AG04450 (cell line): ENCODE measurements around the gene KRTAP5-10. TPM values are rescaled to one million over a fixed set of nuclear protein-coding genes. Genes with fewer than 3 reads are reported as not detected.

ENCODE experiments used
- CTCF ChIA-PET: fragments of 300-600, 350-600 bp; formaldehyde crosslinking; extraction: SDS; loops from one replicate; lab custom pipeline; 2022; ENCODE audit warnings: antibody characterized with exemption, inconsistent platforms; lab: Charles Lee
- POLR2A ChIA-PET: fragments of 350-600 bp; formaldehyde crosslinking; extraction: SDS; loops from one replicate; lab custom pipeline; 2021; ENCODE audit warnings: antibody characterized with exemption, inconsistent platforms; lab: Yijun Ruan, JAX
- DNase-seq: peaks from one replicate; pipeline ENCODE4 v3.0.0-alpha.2; 2011; ENCODE audit warnings: low read depth, low spot score
- H3K27ac ChIP-seq: one replicate; pipeline ENCODE4 v1.5.1; 2012; ENCODE audit warnings: low read depth, low read length, control low read depth
- H3K27me3 ChIP-seq: one replicate; pipeline ENCODE4 v1.6.0; 2012; ENCODE audit warnings: low read length; ENCODE audit not compliant: control insufficient read depth, insufficient read depth
- H3K4me3 ChIP-seq: 2 replicates; pipeline ENCODE4 v1.5.1; 2011; ENCODE audit warnings: mild to moderate bottlenecking, low read depth, low read length, control low read depth
- H3K9me3 ChIP-seq: 2 replicates; pipeline ENCODE4 v1.5.1; 2012; ENCODE audit warnings: low read length; ENCODE audit not compliant: control insufficient read depth, insufficient read depth
- polyA plus RNA-seq: library from polyadenylated mRNA; depleted of rRNA; stranded (reverse); fragments of >200 nt; gene quantifications from 2 replicates; pipeline ENCODE4 v1.2.3, GENCODE V29; 2011
- TF ChIP-seq, protein P1 (sequence below): IDR thresholded peaks from 2 replicates; pipeline ENCODE4 v1.5.1; 2011; ENCODE audit warnings: low read depth, low read length, control low read depth, inconsistent platforms

The KRTAP5-10 gene
- polyA plus RNA-seq, 1 experiment, result not detected

DNA sequence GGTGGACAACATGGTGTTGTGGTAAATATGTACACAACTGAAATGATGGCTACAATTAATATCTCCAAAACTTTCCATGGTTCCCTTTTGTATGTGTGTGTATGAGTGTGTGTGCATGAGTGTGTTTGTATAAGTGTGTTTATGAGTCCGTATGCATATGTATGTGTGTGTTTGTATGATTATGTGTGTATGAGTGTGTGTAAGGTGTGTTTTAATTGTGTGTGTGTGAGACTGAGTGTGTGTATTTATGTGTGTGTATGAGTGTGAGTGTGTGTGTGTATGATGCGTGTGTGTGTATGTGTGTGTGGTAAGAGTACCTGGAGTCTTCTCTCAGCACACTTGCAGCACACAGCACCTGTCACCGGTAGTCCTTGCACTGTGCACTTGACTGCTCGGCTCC, 9.3 kb upstream of the KRTAP5-10 start:
- TF ChIP-seq, protein P1, sequence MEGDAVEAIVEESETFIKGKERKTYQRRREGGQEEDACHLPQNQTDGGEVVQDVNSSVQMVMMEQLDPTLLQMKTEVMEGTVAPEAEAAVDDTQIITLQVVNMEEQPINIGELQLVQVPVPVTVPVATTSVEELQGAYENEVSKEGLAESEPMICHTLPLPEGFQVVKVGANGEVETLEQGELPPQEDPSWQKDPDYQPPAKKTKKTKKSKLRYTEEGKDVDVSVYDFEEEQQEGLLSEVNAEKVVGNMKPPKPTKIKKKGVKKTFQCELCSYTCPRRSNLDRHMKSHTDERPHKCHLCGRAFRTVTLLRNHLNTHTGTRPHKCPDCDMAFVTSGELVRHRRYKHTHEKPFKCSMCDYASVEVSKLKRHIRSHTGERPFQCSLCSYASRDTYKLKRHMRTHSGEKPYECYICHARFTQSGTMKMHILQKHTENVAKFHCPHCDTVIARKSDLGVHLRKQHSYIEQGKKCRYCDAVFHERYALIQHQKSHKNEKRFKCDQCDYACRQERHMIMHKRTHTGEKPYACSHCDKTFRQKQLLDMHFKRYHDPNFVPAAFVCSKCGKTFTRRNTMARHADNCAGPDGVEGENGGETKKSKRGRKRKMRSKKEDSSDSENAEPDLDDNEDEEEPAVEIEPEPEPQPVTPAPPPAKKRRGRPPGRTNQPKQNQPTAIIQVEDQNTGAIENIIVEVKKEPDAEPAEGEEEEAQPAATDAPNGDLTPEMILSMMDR, result no peak
- Histone ChIP-seq H3K4me3 (no peak overlapping the region), H3K27me3 (peaks cover 4% of the 10 kb centered on the region), H3K27ac (no peak overlapping the region), H3K9me3 (no peaks in the 10 kb centered on the region; the same call in 1 of the 2 replicates)
- CTCF ChIA-PET, result no interaction called here
- DNase-seq, result no peak
- POLR2A ChIA-PET, result no interaction called here

DNA sequence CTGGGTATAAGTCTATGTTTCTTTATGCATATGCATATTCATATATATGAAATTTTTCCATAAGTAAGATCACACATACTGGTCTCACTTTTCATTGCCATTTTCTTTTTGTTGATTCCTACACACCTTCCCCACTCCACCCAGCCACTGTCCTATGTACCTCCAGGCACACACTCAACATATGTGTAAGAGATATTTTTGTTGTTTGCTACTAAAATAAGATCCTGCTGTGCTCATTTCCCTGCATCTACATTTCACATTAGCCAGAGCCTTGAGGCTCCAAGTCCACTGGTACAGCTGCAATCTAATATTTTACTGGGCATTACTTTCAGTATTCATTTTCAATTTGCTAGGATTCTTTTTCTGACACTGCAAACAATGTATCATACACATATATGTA, 8.1 kb upstream of the KRTAP5-10 start:
- CTCF ChIA-PET, result no interaction called here
- no peak for DNase-seq
- Histone ChIP-seq H3K4me3 (no peak overlapping the region), H3K9me3 (no peaks in the 10 kb centered on the region; the same call in 1 of the 2 replicates), H3K27ac (no peak overlapping the region), H3K27me3 (peaks cover 4% of the 10 kb centered on the region)
- TF ChIP-seq, protein P1, result no peak
- POLR2A ChIA-PET, result no interaction called here

DNA sequence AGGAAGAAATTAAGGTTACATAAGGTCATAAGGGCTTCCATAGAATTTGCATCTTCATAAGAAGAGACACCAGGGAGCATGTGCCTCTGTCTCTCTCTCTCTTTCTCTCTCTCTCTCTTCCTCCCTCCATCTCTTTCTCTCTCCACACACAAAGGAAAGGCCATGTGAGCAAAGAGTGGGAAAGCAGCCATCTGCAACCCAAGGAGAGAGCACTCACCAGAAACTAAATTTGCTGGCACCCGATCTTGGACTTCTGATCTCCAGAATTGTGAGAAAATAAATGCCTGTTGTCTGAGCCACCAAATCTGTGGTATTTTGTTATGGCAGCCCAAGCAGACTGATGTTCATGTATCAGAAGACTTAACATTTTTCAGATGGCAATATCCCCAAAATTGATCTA, 6.4 kb upstream of the KRTAP5-10 start:
- H3K4me3 ChIP-seq, result no peak overlapping the region
- CTCF ChIA-PET, result no interaction called here
- POLR2A ChIA-PET, result no interaction called here
- TF ChIP-seq, protein P1, result no peak
- no peaks in the 10 kb centered on the region; the same call in 1 of the 2 replicates for H3K9me3 ChIP-seq
- peaks cover 4% of the 10 kb centered on the region for H3K27me3 ChIP-seq
- no peak overlapping the region for H3K27ac ChIP-seq
- DNase-seq, result no peak

DNA sequence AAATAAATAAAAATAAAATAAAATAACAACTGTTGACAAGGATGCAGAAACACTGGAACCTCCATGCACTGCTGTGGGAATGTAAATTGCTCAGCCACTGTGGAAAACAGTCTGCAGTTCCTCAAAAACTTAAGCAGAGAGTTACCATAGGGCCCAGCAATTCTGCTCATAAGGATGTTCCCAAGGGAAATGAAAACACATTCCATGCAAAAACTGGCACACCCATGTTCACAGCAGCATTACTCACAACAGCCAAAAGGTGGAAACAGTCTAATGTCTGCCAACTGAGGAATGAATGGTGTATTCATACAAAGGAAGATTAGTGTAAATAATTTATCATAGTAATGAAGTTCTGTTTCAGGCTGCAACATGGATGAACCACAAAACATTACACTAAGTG, 3.2 kb upstream of the KRTAP5-10 start:
- CTCF ChIA-PET, result no interaction called here
- DNase-seq, result no peak
- POLR2A ChIA-PET, result no interaction called here
- Histone ChIP-seq H3K9me3 (no peaks in the 10 kb centered on the region), H3K27ac (no peak overlapping the region), H3K4me3 (no peak overlapping the region), H3K27me3 (peaks cover 4% of the 10 kb centered on the region)
- TF ChIP-seq, protein P1, result no peak

DNA sequence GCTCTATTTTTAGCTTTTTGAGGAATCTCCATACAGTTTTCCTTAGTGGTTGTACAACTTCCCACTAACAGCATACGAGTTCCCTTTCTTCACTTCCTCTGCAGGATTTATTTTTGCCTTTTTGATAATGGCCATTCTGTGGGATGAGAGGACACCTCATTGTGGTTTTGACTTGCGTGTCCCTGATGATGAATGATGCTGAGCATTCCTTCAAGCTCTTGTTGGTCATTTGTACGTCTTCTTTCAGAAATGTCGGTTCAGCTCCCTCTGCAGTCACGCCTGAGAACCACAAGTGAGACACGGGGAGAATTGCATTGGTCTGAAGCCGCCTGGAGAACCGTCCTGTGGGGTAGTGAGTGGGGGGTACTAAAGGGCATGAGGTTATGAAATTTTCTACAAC, 2.0 kb upstream of the KRTAP5-10 start:
- no peak for DNase-seq
- ChIA-PET CTCF (interaction anchor here (0.8 kb wide), 1 partner anchor 181 kb away, joined by 3 read pairs; no protein-coding TSS in a partner anchor), POLR2A (no interaction called here)
- Histone ChIP-seq H3K4me3 (no peak overlapping the region), H3K9me3 (no peaks in the 10 kb centered on the region), H3K27ac (no peak overlapping the region), H3K27me3 (peaks cover 6% of the 10 kb centered on the region)
- TF ChIP-seq, protein P1, result peak; percentile 41
